Measurements from ENCODE around the gene APCDD1. TPM values are rescaled to one million over a fixed set of nuclear protein-coding genes. Genes with fewer than 3 reads are reported as not detected.

APCDD1 gene
- total RNA-seq, 2 experiments from 2014 or later: not detected

DNA sequence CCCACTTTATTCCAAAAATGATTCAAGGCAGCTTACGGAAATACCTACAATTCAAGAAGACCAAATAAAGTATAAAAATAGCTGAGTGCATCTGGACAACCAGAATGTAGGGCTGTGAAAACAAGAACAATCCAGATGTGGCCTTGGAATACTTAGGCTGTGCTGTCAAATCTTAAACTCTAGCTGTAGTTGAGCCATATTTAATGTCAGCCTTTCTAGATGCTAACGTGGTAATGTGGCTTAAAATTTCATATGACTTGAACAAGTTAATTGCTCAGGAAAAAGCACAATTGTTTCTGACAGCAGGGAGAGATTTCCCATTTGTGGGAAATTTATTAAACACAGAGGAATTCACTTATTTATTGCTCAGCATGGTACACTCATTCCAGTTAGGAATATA is 56.8 kb downstream of the APCDD1 start:
- Mint-ChIP-seq H3K4me3 (no peak overlapping the region), H3K36me3 (ENCODE audit: low read depth) (peaks cover 5% of the 10 kb centered on the region), H3K27ac (no peak overlapping the region), H3K27me3 (peaks cover 35% of the 10 kb centered on the region), H3K9me3 (peaks cover 7% of the 10 kb centered on the region), H3K4me1 (ENCODE audit: low read depth) (no peaks in the 10 kb centered on the region)
- Histone ChIP-seq H3K9me3 (ENCODE audit: control insufficient read depth in 1 of 2, insufficient read depth in 1 of 2, low read length in 2 of 2) (peaks cover 9 to 11% of the 10 kb centered on the region in 2 experiments), H3K36me3 (ENCODE audit: insufficient read depth, low read length) (no peaks in the 10 kb centered on the region), H3K4me3 (ENCODE audit: low read length) (no peak overlapping the region), H3K27ac (ENCODE audit: low read depth in 1 of 2, low read length in 2 of 2) (no peak overlapping the region), H3K27me3 (ENCODE audit: control insufficient read depth in 1 of 2, insufficient read depth in 2 of 2, low read length in 2 of 2) (peaks cover 7 to 10% of the 10 kb centered on the region in 2 experiments), H3K4me1 (ENCODE audit: insufficient read depth, low read length) (no peaks in the 10 kb centered on the region)
- CTCF ChIA-PET: no interaction called here
- ATAC-seq (ENCODE audit: poor library complexity): no peak
- intact Hi-C loops (cut with DNase I, micrococcal nuclease): no loop called here
- TF ChIP-seq, protein P1, sequence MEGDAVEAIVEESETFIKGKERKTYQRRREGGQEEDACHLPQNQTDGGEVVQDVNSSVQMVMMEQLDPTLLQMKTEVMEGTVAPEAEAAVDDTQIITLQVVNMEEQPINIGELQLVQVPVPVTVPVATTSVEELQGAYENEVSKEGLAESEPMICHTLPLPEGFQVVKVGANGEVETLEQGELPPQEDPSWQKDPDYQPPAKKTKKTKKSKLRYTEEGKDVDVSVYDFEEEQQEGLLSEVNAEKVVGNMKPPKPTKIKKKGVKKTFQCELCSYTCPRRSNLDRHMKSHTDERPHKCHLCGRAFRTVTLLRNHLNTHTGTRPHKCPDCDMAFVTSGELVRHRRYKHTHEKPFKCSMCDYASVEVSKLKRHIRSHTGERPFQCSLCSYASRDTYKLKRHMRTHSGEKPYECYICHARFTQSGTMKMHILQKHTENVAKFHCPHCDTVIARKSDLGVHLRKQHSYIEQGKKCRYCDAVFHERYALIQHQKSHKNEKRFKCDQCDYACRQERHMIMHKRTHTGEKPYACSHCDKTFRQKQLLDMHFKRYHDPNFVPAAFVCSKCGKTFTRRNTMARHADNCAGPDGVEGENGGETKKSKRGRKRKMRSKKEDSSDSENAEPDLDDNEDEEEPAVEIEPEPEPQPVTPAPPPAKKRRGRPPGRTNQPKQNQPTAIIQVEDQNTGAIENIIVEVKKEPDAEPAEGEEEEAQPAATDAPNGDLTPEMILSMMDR (IDR thresholded peaks at IDR 0.05): no peak
- DNase-seq: no peak
- POLR2A ChIA-PET: no interaction called here

DNA sequence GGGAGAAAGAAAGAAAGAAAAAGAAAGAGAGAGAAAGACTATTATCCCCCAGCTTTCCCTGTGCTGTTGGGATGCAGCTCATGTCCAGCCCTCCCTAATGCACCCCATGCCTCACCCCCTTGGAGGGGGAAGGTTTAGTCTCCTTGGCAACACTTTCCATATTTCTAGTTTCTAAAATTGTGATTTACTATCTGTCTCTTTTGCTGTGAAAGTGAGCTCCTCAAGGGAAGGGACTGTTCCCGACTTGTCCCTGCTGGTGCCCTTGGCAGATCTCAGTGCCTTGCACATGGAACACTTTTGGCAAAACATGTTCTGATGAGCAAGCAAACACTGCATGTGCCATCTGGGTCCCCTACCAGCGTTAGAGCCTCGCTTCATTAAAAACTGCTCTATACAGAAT is 59.6 kb downstream of the APCDD1 start:
- Mint-ChIP-seq H3K4me3 (no peak overlapping the region), H3K9me3 (no peaks in the 10 kb centered on the region), H3K36me3 (ENCODE audit: low read depth) (no peaks in the 10 kb centered on the region), H3K27ac (no peak overlapping the region), H3K27me3 (peaks cover 62% of the 10 kb centered on the region), H3K4me1 (ENCODE audit: low read depth) (no peaks in the 10 kb centered on the region)
- DNase-seq: no peak
- ChIA-PET CTCF (interaction anchor here (1.2 kb wide), 1 partner anchor 46 kb away, joined by 3 read pairs; no protein-coding TSS in a partner anchor), POLR2A (no interaction called here)
- Histone ChIP-seq H3K4me3 (ENCODE audit: low read length) (no peak overlapping the region), H3K27me3 (ENCODE audit: control insufficient read depth in 1 of 2, insufficient read depth in 2 of 2, low read length in 2 of 2) (peaks cover 18 to 21% of the 10 kb centered on the region in 2 experiments), H3K9me3 (ENCODE audit: control insufficient read depth in 1 of 2, insufficient read depth in 1 of 2, low read length in 2 of 2) (peaks cover 0 to 3% of the 10 kb centered on the region in 2 experiments), H3K27ac (ENCODE audit: low read depth in 1 of 2, low read length in 2 of 2) (no peak overlapping the region), H3K4me1 (ENCODE audit: insufficient read depth, low read length) (no peaks in the 10 kb centered on the region), H3K36me3 (ENCODE audit: insufficient read depth, low read length) (no peaks in the 10 kb centered on the region)
- intact Hi-C loops (cut with DNase I, micrococcal nuclease): no loop called here
- no peak for ATAC-seq (ENCODE audit: poor library complexity)
- TF ChIP-seq, protein P1 (IDR thresholded peaks at IDR 0.05): no peak

DNA sequence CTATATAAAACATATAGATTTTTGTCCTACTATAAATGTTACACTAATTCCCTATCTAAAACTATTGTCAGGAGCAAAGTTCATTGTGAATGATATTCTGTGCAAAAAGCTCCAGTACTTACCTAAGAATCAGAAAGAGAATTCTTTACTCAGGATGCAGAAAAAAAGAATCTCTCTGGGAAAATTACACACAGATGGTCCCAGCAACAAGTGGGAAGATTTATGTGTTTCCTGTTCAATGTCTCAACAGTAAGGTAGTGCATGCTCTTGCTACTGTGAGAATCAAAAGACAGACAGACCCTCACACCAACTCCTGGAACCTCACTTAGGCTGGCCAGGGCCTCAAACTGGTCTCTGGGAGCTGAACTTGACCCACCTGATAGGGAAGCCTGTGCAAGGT is 60.2 kb downstream of the APCDD1 start:
- Mint-ChIP-seq H3K36me3 (ENCODE audit: low read depth) (no peaks in the 10 kb centered on the region), H3K27ac (no peak overlapping the region), H3K4me3 (no peak overlapping the region), H3K4me1 (ENCODE audit: low read depth) (peaks cover 1% of the 10 kb centered on the region), H3K27me3 (peaks cover 67% of the 10 kb centered on the region), H3K9me3 (no peaks in the 10 kb centered on the region)
- Histone ChIP-seq H3K4me3 (ENCODE audit: low read length) (no peak overlapping the region), H3K27me3 (ENCODE audit: control insufficient read depth in 1 of 2, insufficient read depth in 2 of 2, low read length in 2 of 2) (peaks cover 22 to 23% of the 10 kb centered on the region in 2 experiments), H3K36me3 (ENCODE audit: insufficient read depth, low read length) (no peaks in the 10 kb centered on the region), H3K4me1 (ENCODE audit: insufficient read depth, low read length) (no peaks in the 10 kb centered on the region), H3K27ac (ENCODE audit: low read depth in 1 of 2, low read length in 2 of 2) (no peak overlapping the region), H3K9me3 (ENCODE audit: control insufficient read depth in 1 of 2, insufficient read depth in 1 of 2, low read length in 2 of 2) (peaks cover 0 to 3% of the 10 kb centered on the region in 2 experiments)
- CTCF ChIA-PET: interaction anchor here (1.2 kb wide), 1 partner anchor 46 kb away, joined by 3 read pairs; no protein-coding TSS in a partner anchor
- ATAC-seq (ENCODE audit: poor library complexity) (no peak), DNase-seq (no peak)
- POLR2A ChIA-PET: no interaction called here
- intact Hi-C loops (cut with DNase I, micrococcal nuclease): no loop called here
- TF ChIP-seq, protein P1 (IDR thresholded peaks at IDR 0.05): no peak

Data from CD4-positive, alpha-beta T cell (primary cell).